Neural progenitor cell (in vitro differentiated cells): Measurements from ENCODE around the gene PIGN. TPM values are rescaled to one million over a fixed set of nuclear protein-coding genes. Genes with fewer than 3 reads are reported as not detected.

Experiments used
- DNase-seq: peaks from one replicate; pipeline ENCODE4 v3.0.0-alpha.2; 2016; ENCODE audit warnings: low spot score
- H2AFZ ChIP-seq: fragments of 200-600 bp; sonication (generic); replicated peaks from 2 replicates; pipeline ENCODE4 v1.6.1; 2016; ENCODE audit warnings: antibody characterized with exemption
- H3F3A ChIP-seq: fragments of 200-600 bp; sonication (generic); 2 replicates; pipeline ENCODE4 v1.6.1; 2016; ENCODE audit warnings: antibody characterized with exemption, low read depth
- H3K27ac ChIP-seq: fragments of 200-600 bp; sonication (generic); 2 replicates; pipeline ENCODE4 v1.5.1; 2016; ENCODE audit warnings: mild to moderate bottlenecking
- H3K27me3 ChIP-seq: fragments of 200-600 bp; sonication (generic); 2 replicates; pipeline ENCODE4 v1.6.1; 2016; ENCODE audit warnings: mild to moderate bottlenecking, moderate library complexity
- H3K36me3 ChIP-seq: fragments of 200-600 bp; sonication (generic); 2 replicates; pipeline ENCODE4 v1.5.1; 2016
- H3K4me1 ChIP-seq: fragments of 200-600 bp; sonication (generic); 2 replicates; pipeline ENCODE4 v1.6.1; 2016; ENCODE audit warnings: mixed run types
- H3K4me2 ChIP-seq: fragments of 200-600 bp; sonication (generic); 2 replicates; pipeline ENCODE4 v1.6.1; 2016
- H3K4me3 ChIP-seq: fragments of 200-600 bp; sonication (generic); 2 replicates; pipeline ENCODE4 v1.5.1; 2016
- H3K79me2 ChIP-seq: fragments of 200-600 bp; sonication (generic); 2 replicates; pipeline ENCODE4 v1.6.1; 2016; ENCODE audit warnings: low read depth
- H3K9ac ChIP-seq: fragments of 200-600 bp; sonication (generic); 2 replicates; pipeline ENCODE4 v1.6.1; 2016
- H3K9me3 ChIP-seq: fragments of 200-600 bp; sonication (generic); 2 replicates; pipeline ENCODE4 v1.5.1; 2016; ENCODE audit warnings: low read depth
- H4K20me1 ChIP-seq: fragments of 200-600 bp; sonication (generic); 2 replicates; pipeline ENCODE4 v1.6.1; 2016; ENCODE audit warnings: low read depth
- H3K27ac Mint-ChIP-seq: 3 replicates; pipeline ENCODE4 v1.8.0; 2021; ENCODE audit warnings: mixed read lengths
- H3K27me3 Mint-ChIP-seq: 2 replicates; pipeline ENCODE4 v1.8.0; 2022; ENCODE audit warnings: low read depth, mild to moderate bottlenecking, inconsistent platforms, moderate library complexity, mixed read lengths; ENCODE audit not compliant: insufficient read depth
- H3K36me3 Mint-ChIP-seq: 3 replicates; pipeline ENCODE4 v1.8.0; 2021; ENCODE audit warnings: mixed read lengths
- H3K4me1 Mint-ChIP-seq: 3 replicates; pipeline ENCODE4 v1.8.0; 2021; ENCODE audit warnings: mixed read lengths
- H3K4me3 Mint-ChIP-seq: 3 replicates; pipeline ENCODE4 v1.8.0; 2021; ENCODE audit warnings: mild to moderate bottlenecking, moderate library complexity, mixed read lengths
- H3K9me3 Mint-ChIP-seq: 3 replicates; pipeline ENCODE4 v1.8.0; 2020; ENCODE audit warnings: mixed read lengths
- EZH2 ChIP-seq: fragments of 200-600 bp; sonication (generic); IDR thresholded peaks from 2 replicates; pipeline ENCODE4 v1.6.1; 2017; ENCODE audit warnings: antibody characterized with exemption, mild to moderate bottlenecking, moderate library complexity
- EZH2phosphoT487 ChIP-seq: fragments of 200-600 bp; sonication (generic); IDR thresholded peaks from 2 replicates; pipeline ENCODE4 v1.6.1; 2017; ENCODE audit warnings: antibody characterized with exemption
- total RNA-seq: library from RNA; depleted of rRNA; stranded (reverse); fragments of >200 nt; gene quantifications from 2 replicates; pipeline ENCODE4 v1.2.3, GENCODE V29; 2015; ENCODE audit warnings: low replicate concordance
- TF ChIP-seq, protein P1 (sequence below): fragments of 200-600 bp; sonication (generic); IDR thresholded peaks from 2 replicates; pipeline ENCODE4 v1.5.1; 2017; ENCODE audit warnings: antibody characterized with exemption, mild to moderate bottlenecking

The PIGN gene
- total RNA-seq, 1 donor from 2014 or later = 48.9 TPM

DNA sequence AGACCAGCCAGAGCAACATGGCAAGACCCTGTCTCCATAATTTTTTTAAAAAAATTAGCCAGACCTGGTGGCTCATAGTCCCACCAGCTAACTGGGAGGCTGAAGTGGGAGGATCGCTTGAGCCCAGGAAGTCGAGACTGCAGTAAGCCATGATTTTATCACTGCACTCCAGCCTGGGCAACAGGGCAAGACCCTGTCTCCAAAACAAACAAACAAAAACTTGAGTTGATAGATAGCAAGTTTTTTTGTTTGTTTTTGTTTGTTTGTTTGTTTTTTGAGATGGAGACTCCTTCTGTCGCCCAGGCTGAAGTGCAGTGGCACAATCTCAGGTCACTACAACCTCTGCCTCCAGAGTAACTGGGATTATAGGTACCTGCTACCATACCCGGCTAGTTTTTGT lies 19.0 kb upstream of the PIGN start:
- Histone ChIP-seq H3K4me3 (no peak overlapping the region), H3K4me1 (no peaks in the 10 kb centered on the region), H3K4me2 (no peak overlapping the region), H3K79me2 (peaks cover 94% of the 10 kb centered on the region), H3F3A (no peaks in the 10 kb centered on the region), H3K27ac (no peak overlapping the region), H4K20me1 (no peaks in the 10 kb centered on the region), H3K9me3 (no peaks in the 10 kb centered on the region), H3K27me3 (no peaks in the 10 kb centered on the region), H3K36me3 (no peaks in the 10 kb centered on the region), H3K9ac (no peak overlapping the region), H2AFZ (no peak overlapping the region)
- no peak for TF ChIP-seq EZH2
- no peak for TF ChIP-seq EZH2phosphoT487
- TF ChIP-seq, protein P1, sequence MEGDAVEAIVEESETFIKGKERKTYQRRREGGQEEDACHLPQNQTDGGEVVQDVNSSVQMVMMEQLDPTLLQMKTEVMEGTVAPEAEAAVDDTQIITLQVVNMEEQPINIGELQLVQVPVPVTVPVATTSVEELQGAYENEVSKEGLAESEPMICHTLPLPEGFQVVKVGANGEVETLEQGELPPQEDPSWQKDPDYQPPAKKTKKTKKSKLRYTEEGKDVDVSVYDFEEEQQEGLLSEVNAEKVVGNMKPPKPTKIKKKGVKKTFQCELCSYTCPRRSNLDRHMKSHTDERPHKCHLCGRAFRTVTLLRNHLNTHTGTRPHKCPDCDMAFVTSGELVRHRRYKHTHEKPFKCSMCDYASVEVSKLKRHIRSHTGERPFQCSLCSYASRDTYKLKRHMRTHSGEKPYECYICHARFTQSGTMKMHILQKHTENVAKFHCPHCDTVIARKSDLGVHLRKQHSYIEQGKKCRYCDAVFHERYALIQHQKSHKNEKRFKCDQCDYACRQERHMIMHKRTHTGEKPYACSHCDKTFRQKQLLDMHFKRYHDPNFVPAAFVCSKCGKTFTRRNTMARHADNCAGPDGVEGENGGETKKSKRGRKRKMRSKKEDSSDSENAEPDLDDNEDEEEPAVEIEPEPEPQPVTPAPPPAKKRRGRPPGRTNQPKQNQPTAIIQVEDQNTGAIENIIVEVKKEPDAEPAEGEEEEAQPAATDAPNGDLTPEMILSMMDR = no peak
- peaks cover 10% of the 10 kb centered on the region for H3K36me3 Mint-ChIP-seq
- DNase-seq = no peak
- no peaks in the 10 kb centered on the region for H3K27me3 Mint-ChIP-seq
- H3K4me1 Mint-ChIP-seq = no peaks in the 10 kb centered on the region
- H3K27ac Mint-ChIP-seq = no peak overlapping the region
- peaks cover 7% of the 10 kb centered on the region for H3K9me3 Mint-ChIP-seq
- no peak overlapping the region for H3K4me3 Mint-ChIP-seq

DNA sequence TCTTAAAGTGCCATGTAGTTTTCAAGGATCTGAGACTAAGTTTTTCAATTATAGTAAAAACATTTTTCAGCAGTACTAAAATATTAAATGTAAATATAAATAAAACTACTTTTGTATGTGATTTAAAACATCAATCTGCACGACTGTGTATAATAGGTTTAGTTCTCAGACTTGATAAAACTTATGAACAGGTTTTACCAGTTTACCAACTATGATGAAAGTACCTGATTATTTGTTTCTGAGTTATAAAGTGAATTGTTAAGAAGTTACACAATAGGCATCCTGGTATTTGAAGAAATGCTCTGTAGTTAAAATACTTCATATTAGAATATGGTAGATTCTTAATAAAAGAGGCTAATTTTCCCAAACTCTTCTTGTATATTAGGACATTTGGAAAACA lies 15.0 kb upstream of the PIGN start:
- no peaks in the 10 kb centered on the region for H3K36me3 Mint-ChIP-seq
- H4K20me1 ChIP-seq = peaks cover 26% of the 10 kb centered on the region
- H3K9ac ChIP-seq = no peak overlapping the region
- no peak overlapping the region for H3K4me3 ChIP-seq
- no peak for TF ChIP-seq EZH2phosphoT487
- TF ChIP-seq, protein P1 = no peak
- TF ChIP-seq EZH2 = no peak
- peaks cover 94% of the 10 kb centered on the region for H3K79me2 ChIP-seq
- no peaks in the 10 kb centered on the region for H3K9me3 ChIP-seq
- H2AFZ ChIP-seq = no peak overlapping the region
- no peak for DNase-seq
- no peaks in the 10 kb centered on the region for H3K9me3 Mint-ChIP-seq
- H3K4me1 ChIP-seq = no peaks in the 10 kb centered on the region
- no peaks in the 10 kb centered on the region for H3F3A ChIP-seq
- no peak overlapping the region for H3K4me2 ChIP-seq
- no peak overlapping the region for H3K27ac Mint-ChIP-seq
- H3K27me3 ChIP-seq = no peaks in the 10 kb centered on the region
- no peak overlapping the region for H3K27ac ChIP-seq
- H3K4me3 Mint-ChIP-seq = no peak overlapping the region
- H3K27me3 Mint-ChIP-seq = no peaks in the 10 kb centered on the region
- H3K4me1 Mint-ChIP-seq = no peaks in the 10 kb centered on the region
- no peaks in the 10 kb centered on the region for H3K36me3 ChIP-seq

DNA sequence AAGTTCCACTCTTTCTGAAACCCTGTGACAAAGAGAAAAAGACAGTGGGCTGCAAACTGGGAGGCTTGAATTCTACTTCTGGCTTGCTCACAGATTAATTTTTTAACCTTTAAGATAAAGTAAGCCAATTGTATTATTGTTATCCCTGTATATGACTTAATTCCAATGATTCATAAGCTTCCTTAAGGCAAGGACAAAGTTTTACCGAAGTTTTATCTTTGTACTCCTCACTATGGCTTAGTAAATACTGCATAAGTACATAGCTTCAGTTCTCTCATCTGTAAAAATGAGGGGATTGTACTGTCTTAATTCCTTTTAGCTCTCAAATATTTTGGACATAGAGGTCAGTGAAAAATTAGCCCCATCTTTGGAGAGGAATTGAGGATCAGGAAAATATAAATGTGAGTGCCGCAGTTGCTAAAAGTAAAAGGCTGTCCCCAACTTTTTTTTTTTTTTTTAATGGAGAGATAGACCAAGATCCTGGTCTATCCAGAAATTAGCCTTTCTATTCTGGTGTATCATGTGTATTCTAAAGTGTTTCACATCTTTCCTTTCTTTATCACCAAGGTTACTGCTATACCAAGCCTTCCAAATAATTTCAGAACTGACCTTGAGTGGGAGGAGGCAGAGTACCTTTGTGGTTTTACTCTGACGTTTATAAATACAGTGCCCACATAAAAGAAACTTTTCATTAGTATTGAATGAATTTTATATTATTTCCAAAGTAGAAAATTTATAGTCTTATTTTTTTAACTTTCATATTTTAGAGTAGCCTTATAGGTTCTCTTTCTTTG lies 13.5 kb upstream of the PIGN start:
- H3K27ac ChIP-seq = no peak overlapping the region
- no peaks in the 10 kb centered on the region for H3K36me3 ChIP-seq
- no peaks in the 10 kb centered on the region for H3K9me3 ChIP-seq
- Mint-ChIP-seq H3K9me3 (no peaks in the 10 kb centered on the region), H3K27me3 (no peaks in the 10 kb centered on the region), H3K36me3 (peaks cover 1% of the 10 kb centered on the region), H3K4me1 (no peaks in the 10 kb centered on the region), H3K27ac (no peak overlapping the region), H3K4me3 (no peak overlapping the region)
- no peaks in the 10 kb centered on the region for H3K27me3 ChIP-seq
- peaks cover 26% of the 10 kb centered on the region for H4K20me1 ChIP-seq
- DNase-seq = no peak
- H3F3A ChIP-seq = no peaks in the 10 kb centered on the region
- no peaks in the 10 kb centered on the region for H3K4me1 ChIP-seq
- H3K4me3 ChIP-seq = no peak overlapping the region
- H2AFZ ChIP-seq = no peak overlapping the region
- H3K4me2 ChIP-seq = no peak overlapping the region
- no peak for TF ChIP-seq EZH2
- TF ChIP-seq, protein P1 = no peak
- TF ChIP-seq EZH2phosphoT487 = no peak
- no peak overlapping the region for H3K9ac ChIP-seq
- H3K79me2 ChIP-seq = peaks cover 94% of the 10 kb centered on the region
